ENCODE results near the gene ALOX12B.
"Not testable (repeated sequence)": the region's sequence is repeated elsewhere in the genome, so short reads cannot be mapped to it uniquely, and the experiment has no call there.

Gene ALOX12B

GRCh38 chr17:8091033-8091687 is 3.6 kb upstream of the ALOX12B start:
- H3K4me3 ChIP-seq (ENCODE audit: low read length): no peak overlapping the region
- no peak for DNase-seq (ENCODE audit: low read depth, low spot score)

- DNase-seq (ENCODE audit: low read depth, low spot score): no peak
- H3K4me3 ChIP-seq (ENCODE audit: low read length): no peak overlapping the region
Observed at GRCh38 chr17:8089728-8090127, 2.2 kb upstream of the ALOX12B start.

- no peak for DNase-seq (ENCODE audit: low read depth, low spot score)
- no peak overlapping the region for H3K4me3 ChIP-seq (ENCODE audit: low read length)
Observed at GRCh38 chr17:8087952-8088230, 375 bp upstream of the ALOX12B start.

- H3K4me3 ChIP-seq (ENCODE audit: low read length): no peak overlapping the region
- DNase-seq (ENCODE audit: low read depth, low spot score): no peak
Observed at GRCh38 chr17:8084250-8084649, 3.3 kb downstream of the ALOX12B start.

- no peak overlapping the region for H3K4me3 ChIP-seq (ENCODE audit: low read length)
- DNase-seq (ENCODE audit: low read depth, low spot score): no peak
Observed at GRCh38 chr17:8082292-8082691, 5.2 kb downstream of the ALOX12B start.

- no peak for DNase-seq (ENCODE audit: low read depth, low spot score)
- no peak overlapping the region for H3K4me3 ChIP-seq (ENCODE audit: low read length)
Observed at GRCh38 chr17:8081876-8082275, 5.6 kb downstream of the ALOX12B start.

GRCh38 chr17:8080799-8081219 is 6.7 kb downstream of the ALOX12B start:
- no peak for DNase-seq (ENCODE audit: low read depth, low spot score)
- no peak overlapping the region for H3K4me3 ChIP-seq (ENCODE audit: low read length)

- DNase-seq (ENCODE audit: low read depth, low spot score): no peak
- peak overlapping the region; percentile 66 for H3K4me3 ChIP-seq (ENCODE audit: low read length)
Observed at GRCh38 chr17:8080208-8080798, 7.2 kb downstream of the ALOX12B start.

GRCh38 chr17:8079291-8080207 is 8.0 kb downstream of the ALOX12B start:
- peak overlapping the region; percentile 66 for H3K4me3 ChIP-seq (ENCODE audit: low read length)
- peak; percentile 58 for DNase-seq (ENCODE audit: low read depth, low spot score)

GRCh38 chr17:8077939-8078338 is 9.6 kb downstream of the ALOX12B start:
- not testable (repeated sequence) for H3K4me3 ChIP-seq (ENCODE audit: low read length); DNase-seq (ENCODE audit: low read depth, low spot score)

GRCh38 chr17:8076502-8077266 is 10.8 kb downstream of the ALOX12B start:
- no peak for DNase-seq (ENCODE audit: low read depth, low spot score)
- no peak overlapping the region for H3K4me3 ChIP-seq (ENCODE audit: low read length)

- no peak for DNase-seq (ENCODE audit: low read depth, low spot score)
- no peak overlapping the region for H3K4me3 ChIP-seq (ENCODE audit: low read length)
Observed at GRCh38 chr17:8075574-8076342, 11.8 kb downstream of the ALOX12B start.

- DNase-seq (ENCODE audit: low read depth, low spot score): no peak
- H3K4me3 ChIP-seq (ENCODE audit: low read length): no peak overlapping the region
Observed at GRCh38 chr17:8075081-8075480, 12.4 kb downstream of the ALOX12B start.

GRCh38 chr17:8074554-8074953 is 13.0 kb downstream of the ALOX12B start:
- no peak for DNase-seq (ENCODE audit: low read depth, low spot score)
- no peak overlapping the region for H3K4me3 ChIP-seq (ENCODE audit: low read length)

- peak; percentile 68 for DNase-seq (ENCODE audit: low read depth, low spot score)
- no peak overlapping the region for H3K4me3 ChIP-seq (ENCODE audit: low read length)
Observed at GRCh38 chr17:8073627-8074484, 13.7 kb downstream of the ALOX12B start.

GRCh38 chr17:8072729-8073461 is 14.6 kb downstream of the ALOX12B start:
- no peak for DNase-seq (ENCODE audit: low read depth, low spot score)
- H3K4me3 ChIP-seq (ENCODE audit: low read length): no peak overlapping the region

- DNase-seq (ENCODE audit: low read depth, low spot score): no peak
- no peak overlapping the region for H3K4me3 ChIP-seq (ENCODE audit: low read length)
Observed at GRCh38 chr17:8072341-8072728, 15.2 kb downstream of the ALOX12B start.
